Breast epithelium (tissue), 3 donors: Measurements from ENCODE around the gene SCAF1.

Experiments used
- CTCF ChIP-seq, 3 donors: fragments of 450-650 bp; IDR thresholded peaks; one replicate each; pipeline ENCODE4 v1.5.1; 2016 to 2017; ENCODE audit warnings: antibody characterized with exemption in 3 of 3, mild to moderate bottlenecking in 3 of 3, moderate library complexity in 3 of 3
- POLR2A ChIP-seq: fragments of 450-650 bp; IDR thresholded peaks from one replicate; pipeline ENCODE4 v1.6.1; 2016; ENCODE audit warnings: antibody characterized with exemption, mild to moderate bottlenecking, moderate library complexity

- TF ChIP-seq CTCF (IDR thresholded peaks at IDR 0.05) (no peak), POLR2A (peak; percentile 85)
Measured at GRCh38 chr19:49641688-49642491, at the start of gene SCAF1.
